Lung (tissue), 12 donors: ENCODE results near the gene NR5A1. TPM values are rescaled to one million over a fixed set of nuclear protein-coding genes. Genes with fewer than 3 reads are reported as not detected.

Experiments
- ATAC-seq: fragments of 200-7000 bp; cut with Tn5 transposase; one replicate; pipeline ENCODE4 v1.9.1; 2020; ENCODE audit warnings: moderate number of reproducible peaks; ENCODE audit not compliant: insufficient read depth, low FRiP score
- DNase-seq, 3 donors: peaks; one replicate each; pipeline ENCODE4 v3.0.0-alpha.2; 2013 to 2017
- H3K27ac ChIP-seq, 2 donors: one replicate each; pipeline ENCODE4 v1.5.1; 2013; ENCODE audit warnings: mild to moderate bottlenecking in 2 of 2, moderate library complexity in 2 of 2, control low read depth in 1 of 2, inconsistent platforms in 1 of 2, low read depth in 1 of 2, low read length in 1 of 2
- H3K27me3 ChIP-seq, 3 donors: one replicate each; pipeline ENCODE4 v1.5.1; 2013; ENCODE audit warnings: low read length in 2 of 3; ENCODE audit not compliant: control insufficient read depth in 3 of 3, insufficient read depth in 3 of 3
- H3K36me3 ChIP-seq, 4 donors: one replicate each; pipeline ENCODE4 v1.5.1; 2013; ENCODE audit warnings: low read length in 4 of 4, mild to moderate bottlenecking in 1 of 4, moderate library complexity in 1 of 4; ENCODE audit not compliant: control insufficient read depth in 4 of 4, insufficient read depth in 4 of 4
- H3K4me1 ChIP-seq, 5 donors: one replicate each; pipeline ENCODE4 v1.5.1; 2013; ENCODE audit warnings: low read length in 5 of 5, mild to moderate bottlenecking in 2 of 5, moderate library complexity in 1 of 5; ENCODE audit not compliant: control insufficient read depth in 5 of 5, insufficient read depth in 5 of 5
- H3K4me3 ChIP-seq: one replicate; pipeline ENCODE4 v1.5.1; 2013; ENCODE audit warnings: mild to moderate bottlenecking, control low read depth, moderate library complexity
- H3K9ac ChIP-seq, 2 donors: one replicate each; pipeline ENCODE4 v1.5.1; 2013; ENCODE audit warnings: low read length in 2 of 2, control low read depth in 1 of 2; ENCODE audit not compliant: insufficient read depth in 1 of 2
- H3K9me3 ChIP-seq, 4 donors: one replicate each; pipeline ENCODE4 v1.5.1; 2013; ENCODE audit warnings: low read length in 3 of 4, mild to moderate bottlenecking in 1 of 4, moderate library complexity in 1 of 4; ENCODE audit not compliant: control insufficient read depth in 4 of 4, insufficient read depth in 3 of 4
- WGBS, 2 donors: extraction: QIAGEN DNeasy Blood & Tissue Kit; methylation state at CpG; one replicate each; pipeline ENCODE4 v1.1.7; 2013; 5-methylcytosine and 5-hydroxymethylcytosine counted together
- polyA plus RNA-seq, 2 donors: library from polyadenylated mRNA; stranded (reverse); fragments of 200-250 nt; gene quantifications; one replicate each; pipeline ENCODE4 v1.2.1, GENCODE V29; 2013
- total RNA-seq, 2 donors: library from RNA; depleted of rRNA in 1 of 2; stranded (reverse); fragments of >200 nt in 1 of 2; gene quantifications; one replicate each; pipeline ENCODE4 v1.2.1, GENCODE V29; 2014 to 2021
- TF ChIP-seq, protein P1 (sequence below): IDR thresholded peaks from 2 replicates; pipeline ENCODE4 v1.5.1; 2012; ENCODE audit warnings: mild to moderate bottlenecking; ENCODE audit errors: control extremely low read depth, extremely low read depth
- donor health status: control.
- donor health status: control.
- donor health status: Bipolar disorder and iron deficiency.
- donor health status: healthy.
- donor health status: DM: yes; HTN: yes; CAD: no.

NR5A1 gene
- total and polyA plus RNA-seq, 4 donors, result 0.02 to 0.37 (median 0.09) TPM; not detected in 1

DNA sequence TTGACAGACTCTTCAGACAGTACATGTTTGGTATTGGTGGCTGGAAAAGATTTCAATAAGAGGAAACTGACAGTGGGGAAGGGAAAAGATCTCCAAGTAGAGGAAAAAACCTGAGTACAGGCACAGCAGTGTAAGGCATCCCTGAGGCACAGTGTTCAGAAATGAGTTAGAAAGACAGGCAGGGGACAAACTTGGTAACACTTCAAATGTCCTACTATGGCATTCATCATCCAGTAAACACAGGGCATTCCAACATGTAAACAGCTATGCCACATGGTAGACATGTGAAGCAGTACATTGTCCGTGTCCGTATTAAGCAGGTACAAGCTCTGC lies 45.0 kb upstream of the NR5A1 start:
- Histone ChIP-seq H3K27ac (no peak overlapping the region), H3K27me3 (no peaks in the 10 kb centered on the region), H3K4me3 (no peak overlapping the region), H3K9me3 (no peaks in the 10 kb centered on the region), H3K4me1 (peaks cover 0 to 3% (median 0%) of the 10 kb centered on the region in 5 donors), H3K36me3 (no peaks in the 10 kb centered on the region), H3K9ac (no peak overlapping the region)
- DNase-seq (no peak), ATAC-seq (no peak)
- TF ChIP-seq, protein P1, sequence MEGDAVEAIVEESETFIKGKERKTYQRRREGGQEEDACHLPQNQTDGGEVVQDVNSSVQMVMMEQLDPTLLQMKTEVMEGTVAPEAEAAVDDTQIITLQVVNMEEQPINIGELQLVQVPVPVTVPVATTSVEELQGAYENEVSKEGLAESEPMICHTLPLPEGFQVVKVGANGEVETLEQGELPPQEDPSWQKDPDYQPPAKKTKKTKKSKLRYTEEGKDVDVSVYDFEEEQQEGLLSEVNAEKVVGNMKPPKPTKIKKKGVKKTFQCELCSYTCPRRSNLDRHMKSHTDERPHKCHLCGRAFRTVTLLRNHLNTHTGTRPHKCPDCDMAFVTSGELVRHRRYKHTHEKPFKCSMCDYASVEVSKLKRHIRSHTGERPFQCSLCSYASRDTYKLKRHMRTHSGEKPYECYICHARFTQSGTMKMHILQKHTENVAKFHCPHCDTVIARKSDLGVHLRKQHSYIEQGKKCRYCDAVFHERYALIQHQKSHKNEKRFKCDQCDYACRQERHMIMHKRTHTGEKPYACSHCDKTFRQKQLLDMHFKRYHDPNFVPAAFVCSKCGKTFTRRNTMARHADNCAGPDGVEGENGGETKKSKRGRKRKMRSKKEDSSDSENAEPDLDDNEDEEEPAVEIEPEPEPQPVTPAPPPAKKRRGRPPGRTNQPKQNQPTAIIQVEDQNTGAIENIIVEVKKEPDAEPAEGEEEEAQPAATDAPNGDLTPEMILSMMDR, result no peak
- WGBS, 2 donors, result 91 to 96% methylated on average over 2 of the region's 2 CpGs

DNA sequence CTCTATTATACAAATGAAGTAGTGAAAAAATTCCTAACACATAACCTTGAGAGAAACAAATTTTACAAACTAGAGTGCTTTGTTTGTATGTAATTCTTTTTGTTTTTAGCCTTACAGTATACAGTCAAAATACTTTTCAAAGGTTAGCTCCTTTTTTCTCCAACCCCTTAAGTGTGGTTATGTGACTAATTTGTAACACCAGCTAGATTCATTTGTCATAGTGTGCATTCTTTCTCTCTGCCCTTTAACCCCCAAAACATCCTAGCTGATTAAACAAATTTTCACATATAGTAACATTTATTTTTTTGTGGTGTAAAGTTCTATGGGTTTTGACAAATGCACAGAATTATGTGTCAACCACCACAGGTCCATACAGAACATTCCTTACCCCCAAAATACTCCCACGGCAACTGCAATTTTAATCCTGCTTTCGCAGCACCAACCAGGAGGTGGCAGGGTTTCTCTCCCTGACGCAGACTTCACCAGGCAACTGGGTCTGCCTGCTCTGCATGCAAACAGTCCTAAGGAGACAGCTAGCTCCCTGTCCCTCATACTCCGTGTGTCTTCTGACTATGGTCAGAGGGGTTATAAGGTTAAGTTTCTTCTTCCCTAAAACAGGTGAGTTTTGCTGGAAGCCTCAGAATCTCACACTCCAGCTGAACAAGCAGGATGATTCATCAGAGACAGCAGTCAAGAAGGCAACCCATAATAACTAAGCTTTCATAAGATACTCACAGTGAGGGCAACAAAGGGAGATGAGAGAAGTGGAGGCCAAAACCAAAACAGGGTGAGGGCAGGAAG lies 44.5 kb upstream of the NR5A1 start:
- ATAC-seq, result peak; percentile 47
- Histone ChIP-seq H3K9me3 (no peaks in the 10 kb centered on the region), H3K4me3 (no peak overlapping the region), H3K27me3 (no peaks in the 10 kb centered on the region), H3K36me3 (no peaks in the 10 kb centered on the region), H3K27ac (no peak overlapping the region), H3K4me1 (peaks cover 0 to 3% (median 0%) of the 10 kb centered on the region in 5 donors), H3K9ac (no peak overlapping the region)
- peak; percentile 73 to 76 (median 75) for DNase-seq
- TF ChIP-seq, protein P1, result peak; percentile 23
- 24 to 29% methylated on average over 4 of the region's 4 CpGs for WGBS, 2 donors

DNA sequence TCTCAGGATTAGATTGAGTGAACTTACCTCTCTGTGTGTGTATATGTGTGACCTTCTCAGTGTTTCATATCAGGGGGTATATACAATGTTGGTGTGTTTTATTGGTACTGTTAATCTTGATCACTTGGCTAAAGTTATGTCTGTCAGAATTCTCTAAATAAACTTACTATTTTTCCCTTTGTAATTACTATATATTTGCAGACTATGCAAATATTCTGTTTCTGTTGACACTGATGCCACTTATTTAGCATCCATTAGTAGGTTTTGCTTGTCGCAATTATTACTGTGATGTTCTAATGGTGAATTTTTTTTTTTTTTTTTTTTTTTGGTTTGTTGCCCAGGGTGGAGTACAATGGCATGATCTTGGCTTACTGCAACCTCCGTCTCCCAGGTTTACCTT lies 42.9 kb upstream of the NR5A1 start:
- no peaks in the 10 kb centered on the region for H3K27me3 ChIP-seq
- peaks cover 0 to 3% (median 0%) of the 10 kb centered on the region in 5 donors for H3K4me1 ChIP-seq
- H3K9ac ChIP-seq, result no peak overlapping the region
- no peak for ATAC-seq
- H3K27ac ChIP-seq, result no peak overlapping the region
- no peaks in the 10 kb centered on the region for H3K36me3 ChIP-seq
- no peak overlapping the region for H3K4me3 ChIP-seq
- no peak for DNase-seq
- no peaks in the 10 kb centered on the region for H3K9me3 ChIP-seq
- TF ChIP-seq, protein P1, result no peak
- WGBS, 2 donors, result 94 to 100% methylated on average over 2 of the region's 2 CpGs
